GM18909 (cell line): ENCODE results near the gene SPATS2L.

ENCODE experiments used
- ATAC-seq: cut with Tn5 transposase; IDR thresholded peaks from one replicate; pipeline ENCODE4 v1.9.1; 2021; ENCODE audit warnings: mild to moderate bottlenecking; ENCODE audit not compliant: unreplicated experiment, poor library complexity

The SPATS2L gene

GRCh38 chr2:200430017-200430416, 123.5 kb downstream of the SPATS2L start:
- no peak for ATAC-seq

- no peak for ATAC-seq
Measured at GRCh38 chr2:200431996-200432705, 125.7 kb downstream of the SPATS2L start.

- no peak for ATAC-seq
Measured at GRCh38 chr2:200435379-200435778, 128.9 kb downstream of the SPATS2L start.

GRCh38 chr2:200438251-200438650, 131.8 kb downstream of the SPATS2L start:
- ATAC-seq, result no peak

- no peak for ATAC-seq
Measured at GRCh38 chr2:200438846-200439245, 132.4 kb downstream of the SPATS2L start.

GRCh38 chr2:200439981-200440380, 133.5 kb downstream of the SPATS2L start:
- no peak for ATAC-seq

- ATAC-seq, result no peak
Measured at GRCh38 chr2:200442471-200442870, 136.0 kb downstream of the SPATS2L start.

GRCh38 chr2:200443376-200443775, 136.9 kb downstream of the SPATS2L start:
- ATAC-seq, result no peak

- ATAC-seq, result no peak
Measured at GRCh38 chr2:200443916-200444315, 137.4 kb downstream of the SPATS2L start.

- no peak for ATAC-seq
Measured at GRCh38 chr2:200444530-200444929, 138.0 kb downstream of the SPATS2L start.

GRCh38 chr2:200445284-200445683, 138.8 kb downstream of the SPATS2L start:
- ATAC-seq, result no peak

GRCh38 chr2:200446612-200447011, 140.1 kb downstream of the SPATS2L start:
- ATAC-seq, result no peak

GRCh38 chr2:200447139-200447855, 140.8 kb downstream of the SPATS2L start:
- ATAC-seq, result no peak

- ATAC-seq, result no peak
Measured at GRCh38 chr2:200448455-200448854, 142.0 kb downstream of the SPATS2L start.

GRCh38 chr2:200449149-200449548, 142.7 kb downstream of the SPATS2L start:
- no peak for ATAC-seq

- ATAC-seq, result no peak
Measured at GRCh38 chr2:200450288-200450687, 143.8 kb downstream of the SPATS2L start.

- ATAC-seq, result peak; percentile 27
Measured at GRCh38 chr2:200451511-200451910, 145.0 kb downstream of the SPATS2L start.

GRCh38 chr2:200452377-200452776, 145.9 kb downstream of the SPATS2L start:
- ATAC-seq, result no peak

- ATAC-seq, result no peak
Measured at GRCh38 chr2:200453142-200453852, 146.8 kb downstream of the SPATS2L start.

GRCh38 chr2:200453853-200454534, 147.5 kb downstream of the SPATS2L start:
- ATAC-seq, result no peak
